ENCODE results near the gene HINT2.

HINT2 gene

GRCh38 chr9:35840881-35841644, 26.2 kb upstream of the HINT2 start:
- 98% methylated on average over 10 of the region's 15 CpGs for WGBS (ENCODE audit: insufficient coverage)
- ChIA-PET CTCF (interaction anchor here (1.2 to 1.4 kb wide), 2 partner anchors 14 to 38 kb away, joined by 4 read pairs; no protein-coding TSS in a partner anchor), POLR2A (no interaction called here)
- no peaks in the 10 kb centered on the region for H3K9me3 ChIP-seq (ENCODE audit: control extremely low read depth in 1 of 5, control insufficient read depth in 4 of 5, insufficient read depth in 2 of 5, low read depth in 1 of 5, low read length in 4 of 5)
- H3K4me3 ChIP-seq (ENCODE audit: control insufficient read depth in 1 of 7, extremely low read depth in 1 of 7, insufficient read depth in 4 of 7, low read depth in 2 of 7, low read length in 6 of 7): no peak overlapping the region
- peaks cover 7 to 20% (median 7%) of the 10 kb centered on the region in 4 experiments for H3K4me1 ChIP-seq (ENCODE audit: control extremely low read depth in 1 of 4, control insufficient read depth in 4 of 4, insufficient read depth in 4 of 4, low read length in 3 of 4)
- no peak overlapping the region for H3K27ac ChIP-seq (ENCODE audit: insufficient read depth in 1 of 2, low read depth in 1 of 2, low read length in 2 of 2, poor library complexity in 1 of 2, severe bottlenecking in 2 of 2)
- H3K27me3 ChIP-seq (replicated peaks in 2 of 5; ENCODE audit: control insufficient read depth in 4 of 5, insufficient read depth in 5 of 5, low read length in 4 of 5): peaks cover 0 to 81% (median 26%) of the 10 kb centered on the region in 5 experiments
- H3K36me3 ChIP-seq (ENCODE audit: control insufficient read depth in 4 of 4, insufficient read depth in 4 of 4, low read length in 3 of 4): no peaks in the 10 kb centered on the region
- DNase-seq: no peak

GRCh38 chr9:35839926-35840325, 25.1 kb upstream of the HINT2 start:
- H3K27me3 ChIP-seq (replicated peaks in 2 of 5; ENCODE audit: control insufficient read depth in 4 of 5, insufficient read depth in 5 of 5, low read length in 4 of 5): peaks cover 0 to 84% (median 26%) of the 10 kb centered on the region in 5 experiments
- H3K9me3 ChIP-seq (ENCODE audit: control extremely low read depth in 1 of 5, control insufficient read depth in 4 of 5, insufficient read depth in 2 of 5, low read depth in 1 of 5, low read length in 4 of 5): no peaks in the 10 kb centered on the region
- no peak overlapping the region for H3K27ac ChIP-seq (ENCODE audit: insufficient read depth in 1 of 2, low read depth in 1 of 2, low read length in 2 of 2, poor library complexity in 1 of 2, severe bottlenecking in 2 of 2)
- H3K36me3 ChIP-seq (ENCODE audit: control insufficient read depth in 4 of 4, insufficient read depth in 4 of 4, low read length in 3 of 4): no peaks in the 10 kb centered on the region
- H3K4me1 ChIP-seq (ENCODE audit: control extremely low read depth in 1 of 4, control insufficient read depth in 4 of 4, insufficient read depth in 4 of 4, low read length in 3 of 4): peaks cover 2 to 12% (median 6%) of the 10 kb centered on the region in 4 experiments
- H3K4me3 ChIP-seq (ENCODE audit: control insufficient read depth in 1 of 7, extremely low read depth in 1 of 7, insufficient read depth in 4 of 7, low read depth in 2 of 7, low read length in 6 of 7): no peak overlapping the region
- POLR2A ChIA-PET: no interaction called here
- WGBS (ENCODE audit: insufficient coverage): 98% methylated on average over 5 of the region's 5 CpGs
- no peak for DNase-seq
- CTCF ChIA-PET: interaction anchor here (0.6 to 1.4 kb wide), 5 partner anchors 8 to 64 kb away, joined by 3 to 4 read pairs (median 3); no protein-coding TSS in a partner anchor

DNA sequence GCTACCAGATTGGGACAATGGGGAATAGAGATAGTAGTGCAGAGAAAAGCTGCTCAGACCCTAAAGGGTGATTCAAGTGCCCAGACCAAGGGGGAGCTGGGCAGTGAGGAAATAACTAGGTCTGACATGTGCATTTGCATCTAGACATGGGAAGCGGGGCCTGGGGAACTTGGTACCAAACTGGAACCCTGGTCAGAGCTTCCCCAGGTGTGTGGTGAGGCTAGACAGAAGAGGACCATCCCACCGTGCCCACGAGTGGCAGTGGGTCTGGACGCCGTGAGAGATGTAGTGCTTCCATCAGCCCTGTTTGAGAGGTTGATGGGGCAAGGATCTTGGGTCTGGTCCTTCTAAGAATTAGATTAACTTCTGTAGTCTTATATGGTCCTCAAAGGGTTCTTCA, 21.8 kb upstream of the HINT2 start:
- POLR2A ChIA-PET: no interaction called here
- Histone ChIP-seq H3K4me1 (ENCODE audit: control extremely low read depth in 1 of 4, control insufficient read depth in 4 of 4, insufficient read depth in 4 of 4, low read length in 3 of 4) (peaks cover 4 to 25% (median 15%) of the 10 kb centered on the region in 4 experiments), H3K27me3 (replicated peaks in 2 of 5; ENCODE audit: control insufficient read depth in 4 of 5, insufficient read depth in 5 of 5, low read length in 4 of 5) (peaks cover 0 to 57% (median 23%) of the 10 kb centered on the region in 5 experiments), H3K36me3 (ENCODE audit: control insufficient read depth in 4 of 4, insufficient read depth in 4 of 4, low read length in 3 of 4) (no peaks in the 10 kb centered on the region), H3K27ac (ENCODE audit: insufficient read depth in 1 of 2, low read depth in 1 of 2, low read length in 2 of 2, poor library complexity in 1 of 2, severe bottlenecking in 2 of 2) (no peak overlapping the region), H3K4me3 (ENCODE audit: control insufficient read depth in 1 of 7, extremely low read depth in 1 of 7, insufficient read depth in 4 of 7, low read depth in 2 of 7, low read length in 6 of 7) (no peak overlapping the region), H3K9me3 (ENCODE audit: control extremely low read depth in 1 of 5, control insufficient read depth in 4 of 5, insufficient read depth in 2 of 5, low read depth in 1 of 5, low read length in 4 of 5) (no peaks in the 10 kb centered on the region)
- 100% methylated on average over 5 of the region's 5 CpGs for WGBS (ENCODE audit: insufficient coverage)
- no peak for DNase-seq
- CTCF ChIA-PET: interaction anchor here (0.9 to 4.8 kb wide), 10 partner anchors 8 to 105 kb away, joined by 3 to 35 read pairs (median 5); partner anchors contain the start of genes CREB3, FAM221B, NPR2 and TLN1

DNA sequence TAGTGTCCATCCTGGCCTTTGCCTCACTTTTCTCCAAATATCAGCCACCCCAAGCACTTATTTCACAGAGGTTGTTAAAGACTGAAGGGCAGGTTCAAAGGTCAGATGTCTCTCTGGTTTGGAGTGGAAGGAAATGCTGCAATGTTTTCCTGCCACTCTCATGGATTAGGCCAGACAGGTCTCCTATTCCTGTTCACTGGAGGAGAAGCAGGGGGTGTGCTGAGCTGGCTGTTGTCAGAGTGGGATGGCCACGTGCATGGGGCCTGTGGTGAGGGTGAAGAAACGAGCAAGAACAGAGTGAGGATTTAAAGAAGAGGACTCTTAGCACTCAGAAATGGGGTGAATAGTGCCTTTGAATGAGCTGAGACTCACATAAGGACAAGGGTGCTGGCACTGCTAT, 20.9 kb upstream of the HINT2 start:
- Histone ChIP-seq H3K4me3 (ENCODE audit: control insufficient read depth in 1 of 7, extremely low read depth in 1 of 7, insufficient read depth in 4 of 7, low read depth in 2 of 7, low read length in 6 of 7) (no peak overlapping the region), H3K4me1 (ENCODE audit: control extremely low read depth in 1 of 4, control insufficient read depth in 4 of 4, insufficient read depth in 4 of 4, low read length in 3 of 4) (peaks cover 4 to 25% (median 15%) of the 10 kb centered on the region in 4 experiments), H3K9me3 (ENCODE audit: control extremely low read depth in 1 of 5, control insufficient read depth in 4 of 5, insufficient read depth in 2 of 5, low read depth in 1 of 5, low read length in 4 of 5) (no peaks in the 10 kb centered on the region), H3K27ac (ENCODE audit: insufficient read depth in 1 of 2, low read depth in 1 of 2, low read length in 2 of 2, poor library complexity in 1 of 2, severe bottlenecking in 2 of 2) (no peak overlapping the region), H3K36me3 (ENCODE audit: control insufficient read depth in 4 of 4, insufficient read depth in 4 of 4, low read length in 3 of 4) (no peaks in the 10 kb centered on the region), H3K27me3 (replicated peaks in 2 of 5; ENCODE audit: control insufficient read depth in 4 of 5, insufficient read depth in 5 of 5, low read length in 4 of 5) (peaks cover 0 to 51% (median 20%) of the 10 kb centered on the region in 5 experiments)
- DNase-seq: no peak
- ChIA-PET POLR2A (interaction anchor here (0.5 kb wide), 1 partner anchor 19 kb away, joined by 3 read pairs; no protein-coding TSS in a partner anchor), CTCF (interaction anchor here (0.7 to 4.8 kb wide), 19 partner anchors 9 to 354 kb away, joined by 3 to 35 read pairs (median 4); partner anchors contain the start of genes CREB3, FAM221B, NPR2 and TLN1)
- 85% methylated on average over 2 of the region's 2 CpGs for WGBS (ENCODE audit: insufficient coverage)

GRCh38 chr9:35835216-35835632, 20.4 kb upstream of the HINT2 start:
- Histone ChIP-seq H3K36me3 (ENCODE audit: control insufficient read depth in 4 of 4, insufficient read depth in 4 of 4, low read length in 3 of 4) (no peaks in the 10 kb centered on the region), H3K27me3 (replicated peaks in 2 of 5; ENCODE audit: control insufficient read depth in 4 of 5, insufficient read depth in 5 of 5, low read length in 4 of 5) (peaks cover 0 to 46% (median 20%) of the 10 kb centered on the region in 5 experiments), H3K9me3 (ENCODE audit: control extremely low read depth in 1 of 5, control insufficient read depth in 4 of 5, insufficient read depth in 2 of 5, low read depth in 1 of 5, low read length in 4 of 5) (no peaks in the 10 kb centered on the region), H3K4me1 (ENCODE audit: control extremely low read depth in 1 of 4, control insufficient read depth in 4 of 4, insufficient read depth in 4 of 4, low read length in 3 of 4) (peaks cover 4 to 25% (median 15%) of the 10 kb centered on the region in 4 experiments), H3K4me3 (ENCODE audit: control insufficient read depth in 1 of 7, extremely low read depth in 1 of 7, insufficient read depth in 4 of 7, low read depth in 2 of 7, low read length in 6 of 7) (no peak overlapping the region), H3K27ac (ENCODE audit: insufficient read depth in 1 of 2, low read depth in 1 of 2, low read length in 2 of 2, poor library complexity in 1 of 2, severe bottlenecking in 2 of 2) (no peak overlapping the region)
- CTCF ChIA-PET: interaction anchor here (0.7 to 4.8 kb wide), 16 partner anchors 9 to 104 kb away, joined by 3 to 35 read pairs (median 4); partner anchors contain the start of genes CREB3, FAM221B, NPR2 and TLN1
- 100% methylated on average over 3 of the region's 3 CpGs for WGBS (ENCODE audit: insufficient coverage)
- POLR2A ChIA-PET: no interaction called here
- DNase-seq: peak in 1 of 3 donors; percentile 28

GRCh38 chr9:35834260-35835215, 19.7 kb upstream of the HINT2 start:
- Histone ChIP-seq H3K9me3 (ENCODE audit: control extremely low read depth in 1 of 5, control insufficient read depth in 4 of 5, insufficient read depth in 2 of 5, low read depth in 1 of 5, low read length in 4 of 5) (no peaks in the 10 kb centered on the region), H3K36me3 (ENCODE audit: control insufficient read depth in 4 of 4, insufficient read depth in 4 of 4, low read length in 3 of 4) (no peaks in the 10 kb centered on the region), H3K4me3 (ENCODE audit: control insufficient read depth in 1 of 7, extremely low read depth in 1 of 7, insufficient read depth in 4 of 7, low read depth in 2 of 7, low read length in 6 of 7) (peak overlapping the region in 1 of 7 experiments; percentile 31), H3K27me3 (replicated peaks in 2 of 5; ENCODE audit: control insufficient read depth in 4 of 5, insufficient read depth in 5 of 5, low read length in 4 of 5) (peaks cover 0 to 39% (median 18%) of the 10 kb centered on the region in 5 experiments), H3K4me1 (ENCODE audit: control extremely low read depth in 1 of 4, control insufficient read depth in 4 of 4, insufficient read depth in 4 of 4, low read length in 3 of 4) (peaks cover 4 to 25% (median 20%) of the 10 kb centered on the region in 4 experiments), H3K27ac (ENCODE audit: insufficient read depth in 1 of 2, low read depth in 1 of 2, low read length in 2 of 2, poor library complexity in 1 of 2, severe bottlenecking in 2 of 2) (no peak overlapping the region)
- WGBS (ENCODE audit: insufficient coverage): 87% methylated on average over 13 of the region's 14 CpGs
- CTCF ChIA-PET: interaction anchor here (0.7 to 4.8 kb wide), 17 partner anchors 8 to 155 kb away, joined by 3 to 35 read pairs (median 4); partner anchors contain the start of genes FAM221B, NPR2 and TMEM8B
- POLR2A ChIA-PET: interaction anchor here (1.7 kb wide), 1 partner anchor 102 kb away, joined by 5 read pairs; the partner anchor contains the start of genes CREB3 and TLN1
- no peak for DNase-seq
